ENCODE measurements around the gene MFSD11. TPM values are rescaled to one million over a fixed set of nuclear protein-coding genes. Genes with fewer than 3 reads are reported as not detected.
"Not testable (repeated sequence)": the region's sequence is repeated elsewhere in the genome, so short reads cannot be mapped to it uniquely, and the experiment has no call there.

MFSD11 gene
- total RNA-seq, 1 donor from 2014 or later: 20.8 TPM

DNA sequence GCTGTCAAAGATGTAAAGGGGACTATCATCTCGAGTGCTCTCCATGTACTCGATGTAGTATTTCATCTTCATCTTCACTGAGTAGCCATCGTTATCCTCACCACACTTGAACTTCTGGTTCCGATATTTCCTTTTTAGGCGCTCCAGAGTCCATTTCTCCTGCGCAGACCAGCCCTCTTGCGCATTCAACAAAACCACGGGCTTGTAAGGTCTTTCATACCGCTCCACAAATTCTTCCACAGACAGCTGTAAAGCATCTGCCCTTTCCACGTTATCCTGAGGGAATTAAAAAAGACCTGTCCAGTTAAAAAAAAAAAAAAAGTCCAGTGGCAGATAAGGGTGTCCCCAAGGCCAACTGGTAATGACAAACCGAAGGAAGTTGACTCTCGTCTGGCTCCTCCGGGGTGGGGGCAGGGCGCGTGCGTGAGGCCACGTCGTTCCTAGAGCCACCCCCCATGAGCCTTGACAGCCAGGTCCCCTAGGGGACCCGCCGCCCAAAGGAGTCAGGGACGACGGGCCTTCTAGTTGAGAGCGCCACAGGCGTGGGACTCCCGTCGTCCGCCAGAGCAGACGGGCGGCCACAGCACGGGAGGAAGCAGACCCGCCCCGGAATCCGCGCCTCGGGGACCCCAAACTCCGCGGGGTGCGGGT is 12.2 kb upstream of the MFSD11 start:
- H3K36me3 Mint-ChIP-seq (ENCODE audit: low read depth): peaks cover 70% of the 10 kb centered on the region

DNA sequence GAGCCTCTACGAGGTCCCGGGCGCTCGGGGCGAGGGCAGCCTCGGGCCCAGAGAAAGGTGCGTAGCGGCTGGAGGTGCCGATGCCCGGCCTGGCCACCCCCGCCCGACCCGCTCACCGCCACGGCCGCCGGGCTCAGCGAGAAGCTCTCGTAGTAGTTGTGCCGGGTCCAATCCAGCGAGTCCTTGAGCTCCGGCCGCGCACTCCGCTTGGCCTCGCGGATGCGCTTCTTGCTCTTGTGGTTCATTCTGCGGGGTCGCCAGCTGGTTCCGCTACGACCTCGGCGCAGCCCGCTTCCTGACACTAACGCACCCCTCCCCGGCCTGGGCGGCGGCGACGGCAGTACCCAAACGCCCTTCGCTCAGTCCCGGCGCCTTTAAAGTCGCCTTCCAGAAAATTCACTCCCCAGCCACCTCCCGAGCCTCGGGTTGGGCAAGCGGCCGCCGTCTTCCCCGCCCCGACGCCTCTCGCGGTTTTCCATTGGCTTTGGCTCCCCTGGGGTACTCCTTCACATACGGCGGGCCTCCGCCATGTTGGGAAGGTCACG is 11.6 kb upstream of the MFSD11 start, which contains the start of gene JMJD6:
TSS of gene JMJD6 (minus strand) at position 376 of the 545 bp plus-strand sequence. CDS start at position 245, 131 bp downstream.
- TF ChIP-seq CTCF (IDR thresholded peaks at IDR 0.05): no peak
- DNase-seq (peak; percentile 83), ATAC-seq (ENCODE audit: low read depth) (peak; percentile 75)
- POLR2A ChIA-PET: interaction anchor here (0.6 to 6.0 kb wide), 11 partner anchors 10 to 830 kb away, joined by 3 to 218 read pairs (median 5); partner anchors contain the start of genes MFSD11, SRSF2 and TRIM65
- Mint-ChIP-seq H3K27me3 (no peaks in the 10 kb centered on the region), H3K9me3 (no peaks in the 10 kb centered on the region), H3K36me3 (ENCODE audit: low read depth) (peaks cover 68% of the 10 kb centered on the region), H3K27ac (peak within 1 kb of the TSS; percentile 95), H3K4me1 (peaks cover 48% of the 10 kb centered on the region), H3K4me3 (peak within 1 kb of the TSS; percentile 96)
- intact Hi-C loops (cut with micrococcal nuclease): loop anchor here (1.0 to 10.0 kb wide), 9 partner anchors 11 to 1232 kb away; partner anchors contain the start of genes PRPSAP1, SEC14L1, SRSF2 and TNRC6C
- CTCF ChIA-PET: no interaction called here

More for the DNA sequence above, 12.2 kb upstream of the MFSD11 start:
- Mint-ChIP-seq H3K4me1 (peaks cover 46% of the 10 kb centered on the region), H3K4me3 (peak overlapping the region; percentile 96), H3K27me3 (no peaks in the 10 kb centered on the region), H3K27ac (peak overlapping the region; percentile 83), H3K9me3 (no peaks in the 10 kb centered on the region)
- ATAC-seq (ENCODE audit: low read depth): peak; percentile 29
- no peak for TF ChIP-seq CTCF (IDR thresholded peaks at IDR 0.05)
- ChIA-PET POLR2A (interaction anchor here (0.6 to 6.0 kb wide), 12 partner anchors 10 to 679 kb away, joined by 3 to 218 read pairs (median 6); partner anchors contain the start of genes MFSD11 and SRSF2), CTCF (interaction anchor here (0.8 kb wide), 1 partner anchor 11 kb away, joined by 4 read pairs; no protein-coding TSS in a partner anchor)
- intact Hi-C loops (cut with micrococcal nuclease): loop anchor here (1.0 to 10.0 kb wide), 9 partner anchors 12 to 1233 kb away; partner anchors contain the start of genes PRPSAP1, SEC14L1, SRSF2 and TNRC6C
- peak; percentile 61 for DNase-seq

DNA sequence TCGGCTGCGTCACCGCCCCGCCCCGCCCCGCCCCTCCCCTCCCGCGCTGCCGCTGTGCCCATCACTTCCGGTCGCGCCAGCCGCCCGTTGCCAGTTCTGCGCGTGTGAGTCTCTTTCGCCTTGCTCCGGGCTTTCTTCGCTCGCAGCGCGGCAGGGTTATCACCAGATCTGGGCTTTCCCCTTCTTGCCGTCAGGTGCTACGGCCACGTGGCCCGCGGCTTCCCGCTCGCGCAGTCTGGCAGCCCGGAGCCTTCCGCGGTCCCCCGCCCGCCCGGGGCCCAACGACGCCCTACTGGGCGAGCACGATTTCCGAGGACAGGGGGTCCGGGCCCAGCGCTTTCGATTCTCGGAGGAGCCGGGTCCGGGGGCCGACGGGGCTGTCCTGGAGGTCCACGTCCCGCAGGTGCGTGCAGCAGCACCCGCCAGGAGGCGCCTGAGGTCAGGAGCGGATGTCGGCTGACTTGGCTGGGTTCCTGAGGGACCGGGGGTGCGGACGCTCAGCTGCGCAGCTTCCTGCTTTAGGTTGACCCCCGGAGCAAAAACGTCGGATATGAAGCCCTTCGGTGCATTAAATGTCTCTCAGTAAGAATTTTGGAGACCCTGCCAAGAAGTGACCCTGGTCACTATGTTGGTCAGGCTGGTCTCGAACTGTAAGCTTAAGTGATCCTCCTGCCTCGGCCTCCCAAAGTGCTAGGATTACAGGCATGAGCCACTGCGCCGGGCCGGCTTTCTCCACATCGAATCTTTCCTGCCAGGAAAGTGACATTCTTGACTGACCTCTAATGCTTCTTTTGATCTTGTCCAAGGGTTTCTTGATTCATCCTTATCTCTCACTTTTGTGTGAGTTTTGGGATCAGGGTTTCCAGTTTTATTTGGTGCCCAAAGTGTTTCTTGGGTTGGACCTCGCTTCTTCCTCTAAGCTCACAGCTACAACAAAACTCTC is 10.9 kb upstream of the MFSD11 start, which contains the start of gene METTL23:
TSS of gene METTL23 (plus strand) at position 64 of the 943 bp plus-strand sequence. CDS start 2,872 bp downstream, outside the sequence.
- Mint-ChIP-seq H3K4me3 (peak within 1 kb of the TSS; percentile 96), H3K9me3 (no peaks in the 10 kb centered on the region), H3K27me3 (no peaks in the 10 kb centered on the region), H3K27ac (peak within 1 kb of the TSS; percentile 95), H3K4me1 (peaks cover 56% of the 10 kb centered on the region), H3K36me3 (ENCODE audit: low read depth) (peaks cover 68% of the 10 kb centered on the region)
- peak; percentile 19 for TF ChIP-seq CTCF (IDR thresholded peaks at IDR 0.05)
- POLR2A ChIA-PET: interaction anchor here (0.6 to 6.0 kb wide), 20 partner anchors 10 to 831 kb away, joined by 3 to 218 read pairs (median 4); partner anchors contain the start of genes MFSD11, SEC14L1, SRSF2 and TRIM65
- DNase-seq (peak; percentile 84), ATAC-seq (ENCODE audit: low read depth) (peak; percentile 60)
- CTCF ChIA-PET: interaction anchor here (0.9 to 1.6 kb wide), 5 partner anchors 8 to 47 kb away, joined by 3 to 4 read pairs (median 3); partner anchors contain the start of gene MFSD11
- intact Hi-C loops (cut with micrococcal nuclease): loop anchor here (1.0 to 10.0 kb wide), 10 partner anchors 10 to 1232 kb away; partner anchors contain the start of genes PRPSAP1, SEC14L1, SRSF2 and TNRC6C

DNA sequence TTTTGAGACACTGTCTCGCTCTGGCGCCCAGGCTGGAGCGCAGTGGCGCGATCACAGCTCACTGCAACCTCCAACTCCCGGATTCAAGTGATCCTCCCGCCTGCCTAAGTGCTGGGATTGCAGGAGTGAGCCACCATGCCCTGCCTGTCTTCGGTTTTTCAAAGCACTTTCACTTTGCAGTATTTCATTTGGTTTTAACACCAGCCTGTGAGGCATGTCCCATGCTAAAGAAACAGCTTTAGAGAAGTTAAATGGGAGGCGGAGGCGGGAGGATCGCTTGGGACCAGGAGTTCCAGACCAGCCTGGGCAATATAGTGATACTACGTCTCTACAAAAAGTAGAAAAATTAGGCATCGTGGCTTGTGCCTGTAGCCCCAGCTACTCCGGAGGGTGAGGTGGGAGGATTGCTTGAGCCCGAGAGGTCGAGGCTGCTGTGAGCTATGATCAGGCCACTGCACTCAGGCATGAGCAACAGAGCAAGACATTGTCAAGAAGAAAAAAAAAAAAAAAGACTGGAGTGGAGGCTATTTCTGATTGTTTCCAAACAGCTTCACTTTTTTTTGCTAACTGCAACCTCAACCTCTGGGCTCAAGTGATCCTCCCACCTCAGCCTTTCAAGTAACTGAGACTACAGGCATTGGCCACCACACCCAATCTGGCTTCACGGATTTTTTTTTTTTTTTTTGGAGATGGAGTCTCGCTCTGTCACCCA is 10.0 kb upstream of the MFSD11 start:
- intact Hi-C loops (cut with micrococcal nuclease): loop anchor here (1.0 to 10.0 kb wide), 5 partner anchors 111 to 1231 kb away; partner anchors contain the start of genes PRPSAP1 and TNRC6C
- no peak for DNase-seq
- ChIA-PET CTCF (interaction anchor here (0.7 to 1.6 kb wide), 6 partner anchors 7 to 200 kb away, joined by 3 to 4 read pairs (median 3); partner anchors contain the start of gene MFSD11), POLR2A (interaction anchor here (0.6 to 6.0 kb wide), 23 partner anchors 9 to 1736 kb away, joined by 3 to 218 read pairs (median 4); partner anchors contain the start of genes MFSD11, SEC14L1, SRSF2 and TRIM65)
- Mint-ChIP-seq H3K27me3 (no peaks in the 10 kb centered on the region), H3K4me1 (peaks cover 62% of the 10 kb centered on the region), H3K36me3 (ENCODE audit: low read depth) (peaks cover 67% of the 10 kb centered on the region), H3K27ac (peak overlapping the region; percentile 95), H3K9me3 (no peaks in the 10 kb centered on the region), H3K4me3 (peak overlapping the region; percentile 96)
- no peak for TF ChIP-seq CTCF (IDR thresholded peaks at IDR 0.05)
- no peak for ATAC-seq (ENCODE audit: low read depth)

DNA sequence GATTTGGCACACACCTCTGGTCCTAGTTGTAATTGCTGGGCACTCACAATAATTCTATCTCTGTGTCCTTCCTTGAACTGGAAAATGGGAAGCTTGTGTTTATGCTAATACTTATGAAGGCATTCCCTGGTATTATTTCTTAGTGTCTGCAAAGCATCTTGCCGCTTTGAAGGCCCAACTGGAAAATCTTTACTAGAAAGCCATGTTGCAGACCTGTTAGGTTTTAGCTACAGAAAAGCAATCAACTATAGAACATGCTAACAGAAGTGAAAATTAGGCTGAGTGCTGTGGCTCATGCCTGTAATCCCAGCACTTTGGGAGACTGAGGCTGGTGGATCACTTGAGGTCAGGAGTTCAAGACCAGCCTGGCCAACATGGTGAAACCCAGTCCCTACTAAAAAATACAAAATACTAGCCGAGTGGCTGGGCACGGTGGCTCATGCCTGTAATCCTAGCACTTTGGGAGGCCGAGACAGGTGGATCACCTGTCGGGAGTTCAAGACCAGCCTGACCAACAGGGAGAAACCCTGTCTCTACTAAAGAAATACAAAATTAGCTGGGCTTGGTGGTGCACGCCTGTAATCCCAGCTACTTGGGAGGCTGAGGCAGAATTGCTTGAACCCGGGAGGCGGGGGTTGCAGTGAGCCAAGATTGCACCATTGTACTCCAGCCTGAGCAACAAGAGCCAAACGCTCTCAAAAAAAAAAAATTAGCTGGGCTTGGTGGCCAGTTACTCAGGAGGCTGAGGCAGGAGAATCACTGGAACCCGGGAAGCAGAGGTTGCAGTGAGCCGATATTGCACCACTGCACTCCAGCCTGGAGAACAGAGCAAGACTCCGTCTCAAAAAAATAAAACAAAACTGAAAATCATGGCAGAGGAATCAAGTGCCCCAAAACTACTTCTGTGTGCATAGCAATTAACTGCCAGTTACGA is 5.9 kb upstream of the MFSD11 start:
- ATAC-seq (ENCODE audit: low read depth); intact Hi-C loops (cut with micrococcal nuclease); CTCF ChIA-PET; H3K4me3 Mint-ChIP-seq; H3K9me3 Mint-ChIP-seq; H3K27me3 Mint-ChIP-seq; DNase-seq: not testable (repeated sequence)
- POLR2A ChIA-PET: interaction anchor here (0.6 to 1.0 kb wide), 3 partner anchors 19 to 359 kb away, joined by 3 to 5 read pairs (median 3); no protein-coding TSS in a partner anchor
- peak overlapping the region; percentile 50 for H3K27ac Mint-ChIP-seq
- H3K4me1 Mint-ChIP-seq: peaks cover 74% of the 10 kb centered on the region
- peaks cover 77% of the 10 kb centered on the region for H3K36me3 Mint-ChIP-seq (ENCODE audit: low read depth)

Data from activated B cell treated with CpG ODN at 0.5 μM for 24 hours (primary cell).